ENCODE data around the gene CCL11.

The CCL11 gene

DNA sequence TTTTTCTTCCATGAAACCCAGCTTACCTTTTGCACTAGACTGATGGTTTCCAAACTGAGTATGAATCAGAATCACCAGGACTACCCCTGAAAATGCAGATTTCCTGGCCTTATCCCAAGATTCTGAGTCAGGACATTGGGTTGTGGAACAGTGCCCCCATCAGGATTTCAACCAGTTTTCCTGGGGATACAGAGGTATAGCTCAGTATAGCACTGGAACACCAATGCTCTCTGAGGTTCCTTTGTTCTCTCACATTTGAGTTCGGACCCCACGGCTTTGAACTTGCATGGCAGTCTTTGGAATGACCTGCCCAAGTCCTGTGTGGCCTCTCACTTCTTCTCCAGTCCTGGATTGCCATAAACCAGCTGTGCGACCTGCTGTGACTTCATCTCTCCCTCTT is 20.9 kb downstream of the CCL11 start:
- H3K27ac ChIP-seq: no peak overlapping the region
- TF ChIP-seq, protein P1, sequence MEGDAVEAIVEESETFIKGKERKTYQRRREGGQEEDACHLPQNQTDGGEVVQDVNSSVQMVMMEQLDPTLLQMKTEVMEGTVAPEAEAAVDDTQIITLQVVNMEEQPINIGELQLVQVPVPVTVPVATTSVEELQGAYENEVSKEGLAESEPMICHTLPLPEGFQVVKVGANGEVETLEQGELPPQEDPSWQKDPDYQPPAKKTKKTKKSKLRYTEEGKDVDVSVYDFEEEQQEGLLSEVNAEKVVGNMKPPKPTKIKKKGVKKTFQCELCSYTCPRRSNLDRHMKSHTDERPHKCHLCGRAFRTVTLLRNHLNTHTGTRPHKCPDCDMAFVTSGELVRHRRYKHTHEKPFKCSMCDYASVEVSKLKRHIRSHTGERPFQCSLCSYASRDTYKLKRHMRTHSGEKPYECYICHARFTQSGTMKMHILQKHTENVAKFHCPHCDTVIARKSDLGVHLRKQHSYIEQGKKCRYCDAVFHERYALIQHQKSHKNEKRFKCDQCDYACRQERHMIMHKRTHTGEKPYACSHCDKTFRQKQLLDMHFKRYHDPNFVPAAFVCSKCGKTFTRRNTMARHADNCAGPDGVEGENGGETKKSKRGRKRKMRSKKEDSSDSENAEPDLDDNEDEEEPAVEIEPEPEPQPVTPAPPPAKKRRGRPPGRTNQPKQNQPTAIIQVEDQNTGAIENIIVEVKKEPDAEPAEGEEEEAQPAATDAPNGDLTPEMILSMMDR (conservative IDR thresholded peaks at IDR 0.05): peak; percentile 59

DNA sequence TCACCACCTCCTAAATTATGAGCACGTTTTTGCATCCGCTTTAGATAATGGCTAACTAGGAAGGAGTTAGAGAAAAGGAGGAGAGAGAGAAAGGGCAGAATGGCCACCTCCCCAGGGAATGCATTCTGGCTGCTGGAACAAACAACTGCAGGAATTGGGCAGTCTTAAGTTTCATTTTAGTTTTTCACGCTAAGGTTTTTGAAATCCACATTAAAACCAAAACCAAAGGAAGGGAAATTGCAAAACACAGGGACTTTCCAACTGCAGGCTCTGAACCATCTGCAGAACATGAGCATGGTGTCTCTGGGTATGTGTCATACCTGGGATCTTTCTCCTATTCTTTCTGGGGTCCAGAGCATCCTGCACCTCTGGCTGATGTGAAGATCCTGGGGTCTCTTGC is 21.6 kb downstream of the CCL11 start:
- H3K27ac ChIP-seq: no peak overlapping the region
- TF ChIP-seq, protein P1 (conservative IDR thresholded peaks at IDR 0.05): no peak

DNA sequence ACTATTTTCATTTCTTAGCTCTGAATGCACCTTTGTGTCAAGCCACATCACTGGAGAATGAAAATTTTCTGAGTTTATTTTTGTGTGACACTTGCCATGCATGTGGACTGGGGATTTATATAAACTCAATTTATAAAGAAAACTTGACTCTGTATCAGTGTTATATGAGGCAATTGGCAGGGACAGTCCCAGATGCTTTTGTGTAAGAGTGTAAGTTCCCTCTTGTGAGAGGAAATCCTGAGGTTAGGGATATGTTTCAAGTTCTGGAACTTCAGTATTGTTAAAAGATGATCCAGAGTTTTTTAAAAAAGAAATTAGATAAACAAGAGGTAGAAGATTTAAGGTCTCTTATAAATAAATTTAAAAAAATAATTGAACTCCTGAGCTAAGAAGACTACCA is 22.8 kb downstream of the CCL11 start:
- H3K27ac ChIP-seq: no peak overlapping the region
- TF ChIP-seq, protein P1 (conservative IDR thresholded peaks at IDR 0.05): no peak

DNA sequence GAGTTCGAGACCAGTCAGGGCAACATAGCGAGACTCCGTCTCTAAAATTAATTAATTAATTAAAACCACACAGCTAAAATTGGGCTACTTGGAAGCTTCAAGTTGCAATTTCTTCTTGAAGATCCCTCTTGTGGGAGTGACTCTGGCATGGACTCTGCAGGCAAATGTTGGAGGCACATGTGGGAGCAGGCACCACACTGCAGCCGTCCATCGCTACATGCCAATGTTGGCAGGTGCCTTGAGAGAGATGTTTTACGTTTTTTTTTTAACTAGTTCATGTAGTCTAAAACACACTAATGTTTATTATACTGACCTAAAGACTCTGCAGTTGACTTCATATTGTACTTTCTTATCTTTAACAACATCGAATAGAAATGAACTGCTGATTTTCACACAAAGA is 25.7 kb downstream of the CCL11 start:
- TF ChIP-seq, protein P1 (conservative IDR thresholded peaks at IDR 0.05): no peak
- H3K27ac ChIP-seq: no peak overlapping the region

DNA sequence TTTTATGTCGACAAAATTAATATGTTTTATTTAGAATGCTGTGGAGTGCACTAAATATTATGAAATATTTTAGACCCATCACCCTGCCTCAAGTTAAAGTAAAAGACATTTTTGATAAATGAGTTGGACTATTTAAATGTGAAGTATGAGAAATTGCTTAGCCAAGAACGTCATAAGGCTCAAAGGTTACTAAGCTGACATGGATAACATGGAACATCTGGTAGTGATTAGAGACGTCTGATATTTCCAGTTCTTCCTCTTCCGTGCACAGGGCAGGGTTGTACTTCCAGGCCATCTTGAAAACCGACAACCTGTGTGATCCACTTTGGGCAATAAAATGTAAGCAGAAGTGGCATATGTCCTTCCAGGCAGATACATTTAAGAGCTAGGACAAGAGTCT is 26.5 kb downstream of the CCL11 start:
- H3K27ac ChIP-seq: no peak overlapping the region
- TF ChIP-seq, protein P1 (conservative IDR thresholded peaks at IDR 0.05): no peak

DNA sequence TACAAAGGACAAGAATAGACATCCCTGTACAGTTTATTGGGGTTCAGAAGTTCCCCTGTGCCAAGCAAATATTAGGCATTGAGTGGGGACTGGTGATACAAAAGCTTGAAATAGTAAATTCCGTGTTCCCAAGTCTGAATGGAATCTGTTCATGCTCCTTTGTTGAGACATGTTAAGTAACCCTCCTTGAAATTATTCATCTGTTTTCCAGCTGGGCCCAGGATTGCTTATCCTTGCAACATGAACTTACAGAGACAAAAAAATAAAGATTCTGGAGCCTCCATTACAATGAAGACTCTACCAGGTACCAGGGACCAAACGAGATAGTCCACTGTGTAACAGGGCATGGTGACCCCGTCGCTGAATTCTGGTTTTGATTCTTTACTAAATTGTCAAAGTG is 27.6 kb downstream of the CCL11 start:
- TF ChIP-seq, protein P1 (conservative IDR thresholded peaks at IDR 0.05): no peak

DNA sequence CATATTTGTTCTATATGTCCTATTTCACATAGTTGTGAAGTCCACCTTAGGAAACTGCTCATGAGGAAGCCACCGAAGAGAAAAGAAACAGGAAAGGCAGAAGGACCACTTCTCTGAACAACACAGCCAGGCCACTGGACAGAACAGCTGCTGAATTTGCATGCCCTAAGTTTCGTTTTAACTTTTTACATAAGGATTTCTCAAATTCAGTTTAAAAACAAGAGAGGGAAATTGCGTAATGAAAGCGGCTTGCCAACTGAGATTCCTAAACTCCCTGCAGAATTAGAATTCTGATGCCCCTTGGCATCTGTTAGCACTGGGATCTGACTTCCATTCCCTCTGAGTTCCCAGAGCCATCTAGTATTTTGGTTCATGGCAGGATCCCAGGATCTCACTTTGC is 28.7 kb downstream of the CCL11 start:
- H3K27ac ChIP-seq: no peak overlapping the region
- TF ChIP-seq, protein P1 (conservative IDR thresholded peaks at IDR 0.05): no peak

More for the DNA sequence above, 27.6 kb downstream of the CCL11 start:
- H3K27ac ChIP-seq: no peak overlapping the region

DNA sequence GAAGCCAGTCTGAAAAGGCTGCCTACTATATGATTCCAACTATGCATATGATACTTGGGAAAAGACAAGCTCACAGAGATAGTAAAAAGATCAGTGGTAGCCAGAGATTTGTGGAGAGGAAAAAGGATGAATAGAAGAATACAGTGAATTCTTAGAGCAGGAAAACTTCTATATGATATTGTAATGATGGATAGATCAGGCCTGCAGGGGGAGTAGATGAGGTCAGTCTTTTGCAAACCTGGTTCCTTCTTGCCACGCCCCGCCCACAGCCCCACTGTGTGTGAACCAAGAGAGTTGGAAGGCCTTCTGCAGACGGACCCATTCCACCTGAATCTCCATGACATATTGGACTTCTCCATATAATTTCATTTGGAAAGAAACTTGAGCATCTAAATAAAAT is 32.9 kb downstream of the CCL11 start:
- no peak overlapping the region for H3K27ac ChIP-seq
- TF ChIP-seq, protein P1 (conservative IDR thresholded peaks at IDR 0.05): no peak; the same call in 1 of the 2 replicates
